GM19397 (cell line): ENCODE measurements around the gene ANGPTL4.
"Not testable (repeated sequence)": the region's sequence is repeated elsewhere in the genome, so short reads cannot be mapped to it uniquely, and the experiment has no call there.

ENCODE experiments used
- ATAC-seq: cut with Tn5 transposase; IDR thresholded peaks from one replicate; pipeline ENCODE4 v1.9.1; 2021; ENCODE audit warnings: mild to moderate bottlenecking, moderate library complexity; ENCODE audit not compliant: unreplicated experiment

ANGPTL4 gene

GRCh38 chr19:8404391-8405151 lies 40.6 kb downstream of the ANGPTL4 start:
- no peak for ATAC-seq

- ATAC-seq: not testable (repeated sequence)
These were observed 46.8 kb downstream of the ANGPTL4 start for GRCh38 chr19:8410718-8411117.

GRCh38 chr19:8412783-8413628 lies 49.1 kb downstream of the ANGPTL4 start, which contains the start of gene MARCHF2:
TSS of gene MARCHF2 (plus strand) at chr19:8413305. CDS start at chr19:8421841, 8,536 bp downstream.
- peak; percentile 100 for ATAC-seq

- ATAC-seq: peak; percentile 3
These were observed 49.7 kb downstream of the ANGPTL4 start for GRCh38 chr19:8413629-8413995.

GRCh38 chr19:8416796-8417195 lies 52.8 kb downstream of the ANGPTL4 start:
- ATAC-seq: no peak

- ATAC-seq: no peak
These were observed 57.8 kb downstream of the ANGPTL4 start for GRCh38 chr19:8421484-8422461.

- ATAC-seq: no peak
These were observed 59.9 kb downstream of the ANGPTL4 start for GRCh38 chr19:8423817-8424223.
